ENCODE results near the gene SAA1.
"Not testable (repeated sequence)": the region's sequence is repeated elsewhere in the genome, so short reads cannot be mapped to it uniquely, and the experiment has no call there.

DNA sequence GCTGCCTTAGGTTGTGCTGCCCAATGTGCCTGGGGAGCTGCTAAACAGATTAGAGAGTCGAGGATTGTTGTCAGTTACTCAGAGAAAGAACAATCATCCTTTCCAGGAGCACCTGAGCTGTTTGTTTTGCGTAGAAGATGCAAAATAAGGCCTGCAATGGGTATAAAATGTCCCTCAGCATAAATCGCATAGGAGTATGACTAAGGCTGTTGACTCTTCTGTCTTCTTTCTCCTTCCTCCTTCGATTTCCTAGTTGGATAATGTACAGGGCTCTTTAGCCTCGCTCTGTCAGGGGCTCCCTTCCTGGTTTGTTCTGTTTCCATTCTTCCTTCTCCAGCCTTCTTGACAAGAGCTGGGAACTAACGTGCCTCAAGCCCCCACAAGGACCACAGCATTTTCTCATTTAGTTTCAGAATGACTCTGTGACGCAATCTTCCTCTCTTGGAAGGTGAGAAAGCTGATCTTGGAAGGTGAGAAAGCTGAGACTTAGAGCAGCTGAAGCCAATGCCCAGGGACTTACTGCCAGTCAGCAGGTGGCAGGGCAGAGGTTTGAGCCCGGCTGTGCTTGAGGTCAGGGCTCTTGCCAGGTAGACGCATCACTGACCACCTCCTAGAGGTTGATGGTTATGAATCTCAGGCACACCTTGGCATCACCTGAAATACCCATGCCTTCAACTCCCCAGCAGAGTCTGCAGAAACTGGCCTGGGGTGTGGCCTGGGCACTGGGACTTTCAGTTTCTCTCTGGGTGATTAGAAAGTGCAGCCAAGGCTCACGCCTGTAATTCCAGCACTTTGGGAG is 1.5 kb downstream of the SAA1 start:
- not testable (repeated sequence) for TF ChIP-seq POLR2A (IDR thresholded peaks at IDR 0.05)
- TF ChIP-seq, protein P1, sequence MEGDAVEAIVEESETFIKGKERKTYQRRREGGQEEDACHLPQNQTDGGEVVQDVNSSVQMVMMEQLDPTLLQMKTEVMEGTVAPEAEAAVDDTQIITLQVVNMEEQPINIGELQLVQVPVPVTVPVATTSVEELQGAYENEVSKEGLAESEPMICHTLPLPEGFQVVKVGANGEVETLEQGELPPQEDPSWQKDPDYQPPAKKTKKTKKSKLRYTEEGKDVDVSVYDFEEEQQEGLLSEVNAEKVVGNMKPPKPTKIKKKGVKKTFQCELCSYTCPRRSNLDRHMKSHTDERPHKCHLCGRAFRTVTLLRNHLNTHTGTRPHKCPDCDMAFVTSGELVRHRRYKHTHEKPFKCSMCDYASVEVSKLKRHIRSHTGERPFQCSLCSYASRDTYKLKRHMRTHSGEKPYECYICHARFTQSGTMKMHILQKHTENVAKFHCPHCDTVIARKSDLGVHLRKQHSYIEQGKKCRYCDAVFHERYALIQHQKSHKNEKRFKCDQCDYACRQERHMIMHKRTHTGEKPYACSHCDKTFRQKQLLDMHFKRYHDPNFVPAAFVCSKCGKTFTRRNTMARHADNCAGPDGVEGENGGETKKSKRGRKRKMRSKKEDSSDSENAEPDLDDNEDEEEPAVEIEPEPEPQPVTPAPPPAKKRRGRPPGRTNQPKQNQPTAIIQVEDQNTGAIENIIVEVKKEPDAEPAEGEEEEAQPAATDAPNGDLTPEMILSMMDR (IDR thresholded peaks at IDR 0.05) = not testable (repeated sequence)
